HCT116 (cell line): ENCODE data around the gene EPHB3. TPM values are rescaled to one million over a fixed set of nuclear protein-coding genes. Genes with fewer than 3 reads are reported as not detected.

Experiments
- ATAC-seq: fragments of 200-7000 bp; cut with Tn5 transposase; 2 replicates; pipeline ENCODE4 v1.9.1; 2020; ENCODE audit warnings: mild to moderate bottlenecking, moderate library complexity
- BruUV-seq: library from RNA; stranded (reverse); fragments of 400-500 nt; replicated peaks from 2 replicates; lab custom pipeline; 2021; lab: Mats Ljungman, UMichigan
- CTCF ChIA-PET: fragments of 300-600 bp; sonication (Branson Sonifier 250); formaldehyde crosslinking; loops from one replicate; lab custom pipeline; 2021; ENCODE audit warnings: antibody characterized with exemption; lab: Charles Lee
- POLR2A ChIA-PET: fragments of 300-600, 350-600 bp; sonication (Branson Sonifier 250); formaldehyde crosslinking; loops from one replicate; lab custom pipeline; 2021; ENCODE audit warnings: antibody characterized with exemption; lab: Charles Lee
- RAD21 ChIA-PET, 2 experiments: fragments of 300-600 bp; sonication (Branson Sonifier 250); formaldehyde crosslinking; loops; one replicate each; lab custom pipeline; 2023; ENCODE audit warnings: low total read pairs in 2 of 2; ENCODE audit not compliant: uncharacterized antibody in 2 of 2, unreplicated experiment in 2 of 2, low non-redundant PET in 1 of 2; lab: Charles Lee
- DNase-seq: peaks from one replicate; pipeline ENCODE4 v3.0.0-alpha.2; 2010; ENCODE audit warnings: low read depth, low spot score
- H2AFZ ChIP-seq: fragments of 200-600 bp; shearing (Covaris generic), sonication (generic); 2 replicates; pipeline ENCODE4 v1.6.1; 2017; ENCODE audit warnings: low read depth, mixed run types, mixed read lengths, antibody characterized with exemption, low read length; ENCODE audit not compliant: poor library complexity, severe bottlenecking
- H3K27ac ChIP-seq: 2 replicates; pipeline ENCODE4 v1.5.1; 2012; ENCODE audit warnings: low read depth, low read length
- H3K27me3 ChIP-seq: fragments of 200-600 bp; sonication (generic); 2 replicates; pipeline ENCODE4 v1.6.1; 2016; ENCODE audit warnings: mixed run types, low read length, mixed read lengths; ENCODE audit not compliant: insufficient read depth
- H3K36me3 ChIP-seq, 2 experiments: fragments of 200-500 bp in 1 of 2; fragments of 200-600 bp in 1 of 2; sonication (Bioruptor generic) in 1 of 2; sonication (generic) in 1 of 2; 2 replicates each; pipeline versions ENCODE4 v1.5.1 to v1.6.1; 2014 to 2016; ENCODE audit warnings: low read length in 2 of 2, inconsistent platforms in 1 of 2, mixed read lengths in 1 of 2, mixed run types in 1 of 2; ENCODE audit not compliant: insufficient read depth in 2 of 2, control insufficient read depth in 1 of 2
- H3K4me1 ChIP-seq, 2 experiments: fragments of 200-600 bp in 1 of 2; sonication (generic) in 1 of 2; 2 replicates each; pipeline versions ENCODE4 v1.5.1 to v1.6.1; 2012 to 2017; ENCODE audit warnings: low read length in 2 of 2, inconsistent platforms in 1 of 2, mild to moderate bottlenecking in 1 of 2, mixed read lengths in 1 of 2, mixed run types in 1 of 2, moderate library complexity in 1 of 2; ENCODE audit not compliant: insufficient read depth in 2 of 2, control insufficient read depth in 1 of 2
- H3K4me2 ChIP-seq: fragments of 200-600 bp; sonication (generic); 2 replicates; pipeline ENCODE4 v1.6.1; 2017; ENCODE audit warnings: mixed run types, low read length, mixed read lengths
- H3K4me3 ChIP-seq, 2 experiments: fragments of 200-600 bp in 1 of 2; sonication (generic) in 1 of 2; replicated peaks in 1 of 2; 2 replicates each; pipeline ENCODE4 v1.5.1; 2011 to 2016; ENCODE audit warnings: low read length in 2 of 2, control low read depth in 1 of 2, low read depth in 1 of 2, mild to moderate bottlenecking in 1 of 2, mixed read lengths in 1 of 2, mixed run types in 1 of 2
- H3K79me2 ChIP-seq: fragments of 200-600 bp; sonication (generic); 2 replicates; pipeline ENCODE4 v1.6.1; 2017; ENCODE audit warnings: mild to moderate bottlenecking, mixed run types, low read length, moderate library complexity, mixed read lengths; ENCODE audit not compliant: insufficient read depth
- H3K9ac ChIP-seq: fragments of 200-600 bp; sonication (generic); 2 replicates; pipeline ENCODE4 v1.6.1; 2016; ENCODE audit warnings: low read length, mixed read lengths
- H3K9me2 ChIP-seq: fragments of 200-600 bp; sonication (generic), shearing (Covaris generic); 2 replicates; pipeline ENCODE4 v1.6.1; 2017; ENCODE audit warnings: mixed run types, mild to moderate bottlenecking, moderate library complexity; ENCODE audit not compliant: insufficient read depth
- H3K9me3 ChIP-seq, 2 experiments: fragments of 200-500 bp in 1 of 2; fragments of 200-600 bp in 1 of 2; sonication (Bioruptor generic) in 1 of 2; sonication (generic) in 1 of 2; 2 replicates each; pipeline ENCODE4 v1.6.1; 2014 to 2017; ENCODE audit warnings: low read length in 2 of 2, mixed read lengths in 2 of 2, inconsistent platforms in 1 of 2, low read depth in 1 of 2, mild to moderate bottlenecking in 1 of 2, mixed run types in 1 of 2, moderate library complexity in 1 of 2; ENCODE audit not compliant: control insufficient read depth in 1 of 2, insufficient read depth in 1 of 2
- H4K20me1 ChIP-seq: fragments of 200-600 bp; sonication (generic), shearing (Covaris generic); 2 replicates; pipeline ENCODE4 v1.6.1; 2017; ENCODE audit warnings: mixed run types, mild to moderate bottlenecking, moderate library complexity; ENCODE audit not compliant: insufficient read depth
- CBX3 ChIP-seq: IDR thresholded peaks from 2 replicates; pipeline ENCODE4 v1.6.1; 2012; ENCODE audit warnings: low read depth
- CEBPB ChIP-seq: IDR thresholded peaks from 2 replicates; pipeline ENCODE4 v1.6.1; 2012; ENCODE audit warnings: low read depth
- EGR1 ChIP-seq: IDR thresholded peaks from 2 replicates; pipeline ENCODE4 v1.6.1; 2012; ENCODE audit warnings: low read depth
- ELF1 ChIP-seq: IDR thresholded peaks from 2 replicates; pipeline ENCODE4 v1.6.1; 2012; ENCODE audit warnings: low read depth, borderline replicate concordance
- EZH2 ChIP-seq: fragments of 200-600 bp; sonication (generic); IDR thresholded peaks from 2 replicates; pipeline ENCODE4 v1.6.1; 2017; ENCODE audit warnings: antibody characterized with exemption, mixed run types
- EZH2phosphoT487 ChIP-seq: fragments of 200-600 bp; IDR thresholded peaks from 2 replicates; pipeline ENCODE4 v1.6.1; 2018; ENCODE audit warnings: antibody characterized with exemption, borderline replicate concordance
- FOSL1 ChIP-seq: IDR thresholded peaks from 2 replicates; pipeline ENCODE4 v1.6.1; 2012; ENCODE audit warnings: low read depth
- JUND ChIP-seq: IDR thresholded peaks from 2 replicates; pipeline ENCODE4 v1.6.1; 2012
- POLR2A ChIP-seq: IDR thresholded peaks from 2 replicates; pipeline ENCODE4 v1.7.0; 2011; ENCODE audit warnings: borderline replicate concordance; ENCODE audit not compliant: insufficient read depth, insufficient read length; ENCODE audit errors: extremely low read depth
- RAD21 ChIP-seq: IDR thresholded peaks from 2 replicates; pipeline ENCODE4 v1.6.1; 2012; ENCODE audit warnings: low read depth, mild to moderate bottlenecking
- SIN3A ChIP-seq: IDR thresholded peaks from 2 replicates; pipeline ENCODE4 v1.6.1; 2012; ENCODE audit warnings: low read depth
- ZFX ChIP-seq: fragments of 450-650 bp; IDR thresholded peaks from 2 replicates; pipeline ENCODE4 v1.6.1; 2017
- ZNF274 ChIP-seq: fragments of 200-500 bp; sonication (Bioruptor generic); IDR thresholded peaks from 2 replicates; pipeline ENCODE4 v1.6.1; 2014; ENCODE audit warnings: mild to moderate bottlenecking, low read depth, low read length, inconsistent platforms
- intact Hi-C: fragments of 100-400 bp; cut with micrococcal nuclease; formaldehyde crosslinking; loops from 2 replicates; pipeline ENCODE4 v1.10.0; 2022
- total RNA-seq: library from RNA; stranded (reverse); gene quantifications from one replicate; pipeline ENCODE4 v1.2.1, GENCODE V29; 2021; ENCODE audit not compliant: unreplicated experiment
- TF ChIP-seq, protein P1 (sequence below): IDR thresholded peaks from 2 replicates; pipeline ENCODE4 v1.6.1; 2011; ENCODE audit warnings: mild to moderate bottlenecking, low read length, moderate library complexity; ENCODE audit not compliant: insufficient replicate concordance; ENCODE audit errors: extremely low read depth
- TF ChIP-seq, protein P2 (sequence below): IDR thresholded peaks from 2 replicates; pipeline ENCODE4 v1.6.1; 2012
- TF ChIP-seq, protein P3 (sequence below): IDR thresholded peaks from 2 replicates; pipeline ENCODE4 v1.6.1; 2012
- TF ChIP-seq, protein P4 (sequence below), 3 experiments: fragments of 200-600 bp in 1 of 3; sonication (generic) in 1 of 3; IDR thresholded peaks in 2 of 3; conservative IDR thresholded peaks in 1 of 3; 2 replicates each; pipeline ENCODE4 v1.5.1; 2012 to 2017; ENCODE audit warnings: low read depth in 2 of 3, low read length in 2 of 3, antibody characterized with exemption in 1 of 3, borderline replicate concordance in 1 of 3, control low read depth in 1 of 3, mild to moderate bottlenecking in 1 of 3, mixed read lengths in 1 of 3, mixed run types in 1 of 3, moderate library complexity in 1 of 3; ENCODE audit not compliant: insufficient read depth in 1 of 3

Gene EPHB3
- total RNA-seq, 1 experiment from 2014 or later, result 6.5 TPM

DNA sequence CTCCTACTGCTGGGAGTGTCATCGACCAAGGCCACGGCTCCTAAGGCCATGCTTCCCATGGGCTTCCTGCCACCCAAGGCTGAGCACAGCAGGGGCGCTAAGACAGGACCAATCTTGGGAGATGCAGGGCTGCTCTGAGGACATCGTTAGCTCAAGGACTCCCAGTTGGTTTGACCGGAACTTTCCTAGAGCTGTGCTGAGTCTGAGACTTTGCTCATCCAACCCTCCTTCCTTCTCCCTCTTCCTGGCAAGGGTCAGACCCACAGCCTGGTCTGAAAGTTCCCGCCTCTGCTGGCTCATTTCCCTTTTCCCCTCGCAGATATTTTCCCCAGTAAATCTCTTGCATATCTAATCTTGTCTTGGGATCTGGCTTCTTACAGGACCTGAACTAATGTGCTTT lies 57.2 kb downstream of the EPHB3 start:
- Histone ChIP-seq H4K20me1 (no peaks in the 10 kb centered on the region), H3K9me3 (no peaks in the 10 kb centered on the region), H3K36me3 (no peaks in the 10 kb centered on the region), H3K9me2 (no peaks in the 10 kb centered on the region), H3K4me1 (no peaks in the 10 kb centered on the region), H3K4me3 (no peak overlapping the region), H2AFZ (no peak overlapping the region), H3K79me2 (no peaks in the 10 kb centered on the region), H3K4me2 (no peak overlapping the region), H3K27ac (no peak overlapping the region), H3K27me3 (peaks cover 12% of the 10 kb centered on the region; the same call in 1 of the 2 replicates), H3K9ac (no peak overlapping the region)
- CTCF ChIA-PET, result no interaction called here
- no peak for DNase-seq
- intact Hi-C loops, result no loop called here
- POLR2A ChIA-PET, result no interaction called here
- no peak for ATAC-seq
- RAD21 ChIA-PET, result no interaction called here
- TF ChIP-seq EZH2 (no peak), EZH2phosphoT487 (no peak), JUND (no peak)
- TF ChIP-seq, protein P1, sequence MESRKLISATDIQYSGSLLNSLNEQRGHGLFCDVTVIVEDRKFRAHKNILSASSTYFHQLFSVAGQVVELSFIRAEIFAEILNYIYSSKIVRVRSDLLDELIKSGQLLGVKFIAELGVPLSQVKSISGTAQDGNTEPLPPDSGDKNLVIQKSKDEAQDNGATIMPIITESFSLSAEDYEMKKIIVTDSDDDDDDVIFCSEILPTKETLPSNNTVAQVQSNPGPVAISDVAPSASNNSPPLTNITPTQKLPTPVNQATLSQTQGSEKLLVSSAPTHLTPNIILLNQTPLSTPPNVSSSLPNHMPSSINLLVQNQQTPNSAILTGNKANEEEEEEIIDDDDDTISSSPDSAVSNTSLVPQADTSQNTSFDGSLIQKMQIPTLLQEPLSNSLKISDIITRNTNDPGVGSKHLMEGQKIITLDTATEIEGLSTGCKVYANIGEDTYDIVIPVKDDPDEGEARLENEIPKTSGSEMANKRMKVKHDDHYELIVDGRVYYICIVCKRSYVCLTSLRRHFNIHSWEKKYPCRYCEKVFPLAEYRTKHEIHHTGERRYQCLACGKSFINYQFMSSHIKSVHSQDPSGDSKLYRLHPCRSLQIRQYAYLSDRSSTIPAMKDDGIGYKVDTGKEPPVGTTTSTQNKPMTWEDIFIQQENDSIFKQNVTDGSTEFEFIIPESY, result no peak
- BruUV-seq, result no TSS peak

DNA sequence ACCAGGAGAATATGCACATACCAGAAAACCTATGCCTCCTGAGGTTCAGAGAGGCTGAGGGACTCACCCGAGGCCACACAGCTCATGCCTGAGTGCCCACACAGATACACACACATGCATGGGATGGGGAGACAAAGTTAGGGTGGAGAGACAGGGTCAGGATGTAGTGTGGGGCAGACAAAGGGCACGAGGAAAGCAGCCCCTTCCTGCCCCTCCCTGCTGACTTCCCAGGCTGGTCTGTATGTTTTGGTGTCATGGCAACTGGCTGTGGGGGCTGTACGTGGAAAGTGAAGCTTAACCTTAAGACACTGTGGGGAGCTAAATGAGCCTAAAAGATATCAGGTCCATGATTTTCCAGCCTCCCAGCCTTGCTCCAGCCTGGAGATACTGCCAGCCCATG lies 57.8 kb downstream of the EPHB3 start:
- intact Hi-C loops, result no loop called here
- ATAC-seq, result no peak
- RAD21 ChIA-PET, result no interaction called here

More for the DNA sequence above, 57.8 kb downstream of the EPHB3 start:
- CTCF ChIA-PET, result no interaction called here
- Histone ChIP-seq H3K9me3 (no peaks in the 10 kb centered on the region), H2AFZ (no peak overlapping the region), H3K4me1 (no peaks in the 10 kb centered on the region), H3K9ac (no peak overlapping the region), H3K27me3 (peaks cover 12% of the 10 kb centered on the region; the same call in 1 of the 2 replicates), H3K4me3 (no peak overlapping the region), H3K79me2 (no peaks in the 10 kb centered on the region), H3K36me3 (no peaks in the 10 kb centered on the region), H3K27ac (no peak overlapping the region), H3K4me2 (no peak overlapping the region), H4K20me1 (no peaks in the 10 kb centered on the region), H3K9me2 (no peaks in the 10 kb centered on the region)
- BruUV-seq, result no TSS peak
- no peak for TF ChIP-seq POLR2A
- TF ChIP-seq, protein P2, sequence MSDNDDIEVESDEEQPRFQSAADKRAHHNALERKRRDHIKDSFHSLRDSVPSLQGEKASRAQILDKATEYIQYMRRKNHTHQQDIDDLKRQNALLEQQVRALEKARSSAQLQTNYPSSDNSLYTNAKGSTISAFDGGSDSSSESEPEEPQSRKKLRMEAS, result no peak
- TF ChIP-seq, protein P3, sequence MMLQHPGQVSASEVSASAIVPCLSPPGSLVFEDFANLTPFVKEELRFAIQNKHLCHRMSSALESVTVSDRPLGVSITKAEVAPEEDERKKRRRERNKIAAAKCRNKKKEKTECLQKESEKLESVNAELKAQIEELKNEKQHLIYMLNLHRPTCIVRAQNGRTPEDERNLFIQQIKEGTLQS, result no peak
- TF ChIP-seq CBX3, result no peak
- no peak for TF ChIP-seq ZFX
- no peak for TF ChIP-seq EGR1
- TF ChIP-seq FOSL1, result no peak
- TF ChIP-seq ZNF274, result no peak
- no peak for TF ChIP-seq SIN3A
- no peak for TF ChIP-seq EZH2
- TF ChIP-seq ELF1, result no peak
- TF ChIP-seq, protein P4, sequence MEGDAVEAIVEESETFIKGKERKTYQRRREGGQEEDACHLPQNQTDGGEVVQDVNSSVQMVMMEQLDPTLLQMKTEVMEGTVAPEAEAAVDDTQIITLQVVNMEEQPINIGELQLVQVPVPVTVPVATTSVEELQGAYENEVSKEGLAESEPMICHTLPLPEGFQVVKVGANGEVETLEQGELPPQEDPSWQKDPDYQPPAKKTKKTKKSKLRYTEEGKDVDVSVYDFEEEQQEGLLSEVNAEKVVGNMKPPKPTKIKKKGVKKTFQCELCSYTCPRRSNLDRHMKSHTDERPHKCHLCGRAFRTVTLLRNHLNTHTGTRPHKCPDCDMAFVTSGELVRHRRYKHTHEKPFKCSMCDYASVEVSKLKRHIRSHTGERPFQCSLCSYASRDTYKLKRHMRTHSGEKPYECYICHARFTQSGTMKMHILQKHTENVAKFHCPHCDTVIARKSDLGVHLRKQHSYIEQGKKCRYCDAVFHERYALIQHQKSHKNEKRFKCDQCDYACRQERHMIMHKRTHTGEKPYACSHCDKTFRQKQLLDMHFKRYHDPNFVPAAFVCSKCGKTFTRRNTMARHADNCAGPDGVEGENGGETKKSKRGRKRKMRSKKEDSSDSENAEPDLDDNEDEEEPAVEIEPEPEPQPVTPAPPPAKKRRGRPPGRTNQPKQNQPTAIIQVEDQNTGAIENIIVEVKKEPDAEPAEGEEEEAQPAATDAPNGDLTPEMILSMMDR (IDR thresholded peaks at IDR 0.05 in 2 of 3, conservative IDR thresholded peaks at IDR 0.05 in 1 of 3; ENCODE audit: borderline replicate concordance in 1 of 3, insufficient read depth in 1 of 3, low read depth in 2 of 3, low read length in 2 of 3), result no peak
- TF ChIP-seq RAD21, result no peak
- TF ChIP-seq CEBPB, result no peak
- DNase-seq, result no peak
- POLR2A ChIA-PET, result no interaction called here
